Natural killer cell treated with Interleukin-12 subunit alpha and Interleukin-12 subunit beta and Interleukin-15 and Interleukin-18, amount 100 ng/mL, for 72 hours (primary cell): ENCODE measurements around the gene EEF1B2. TPM values are rescaled to one million over a fixed set of nuclear protein-coding genes. Genes with fewer than 3 reads are reported as not detected.
A peak's percentile ranks its signal among the peaks of the same experiment; 100 is the strongest.
"Not testable (repeated sequence)": the region's sequence is repeated elsewhere in the genome, so short reads cannot be mapped to it uniquely, and the experiment has no call there.

Experiments
- ATAC-seq, 2 donors: fragments of 150-1000 bp; cut with Tn5 transposase in 1 of 2; sonication (Bioruptor Pico), chemical (Tn5 transposase) in 1 of 2; 2 replicates each; pipeline ENCODE4 v1.10.0; 2021
- DNase-seq: peaks from one replicate; pipeline ENCODE4 v3.0.0; 2022; ENCODE audit warnings: low spot score
- H3K27ac Mint-ChIP-seq, 2 donors: 1 replicate in 1 of 2; 2 replicates in 1 of 2; pipeline ENCODE4 v1.8.0; 2022; ENCODE audit warnings: mixed read lengths in 2 of 2, mild to moderate bottlenecking in 1 of 2, moderate library complexity in 1 of 2
- H3K27me3 Mint-ChIP-seq, 2 donors: 1 replicate in 1 of 2; 2 replicates in 1 of 2; pipeline ENCODE4 v1.8.0; 2022; ENCODE audit warnings: mixed read lengths in 2 of 2
- H3K36me3 Mint-ChIP-seq: one replicate; pipeline ENCODE4 v1.8.0; 2022; ENCODE audit warnings: mixed read lengths
- H3K4me1 Mint-ChIP-seq, 2 donors: 1 replicate in 1 of 2; 2 replicates in 1 of 2; pipeline ENCODE4 v1.8.0; 2022; ENCODE audit warnings: low read depth in 2 of 2, mixed read lengths in 2 of 2, mild to moderate bottlenecking in 1 of 2
- H3K4me3 Mint-ChIP-seq: one replicate; pipeline ENCODE4 v1.8.0; 2022; ENCODE audit warnings: mixed read lengths
- H3K9me3 Mint-ChIP-seq: 2 replicates; pipeline ENCODE4 v1.8.0; 2022; ENCODE audit warnings: mixed read lengths
- total RNA-seq, 2 donors: library from RNA; stranded (reverse); gene quantifications; one replicate each; pipeline ENCODE4 v1.2.3, GENCODE V29; 2022

EEF1B2 gene
- total RNA-seq, 2 donors from 2014 or later: 408 to 472 TPM

DNA sequence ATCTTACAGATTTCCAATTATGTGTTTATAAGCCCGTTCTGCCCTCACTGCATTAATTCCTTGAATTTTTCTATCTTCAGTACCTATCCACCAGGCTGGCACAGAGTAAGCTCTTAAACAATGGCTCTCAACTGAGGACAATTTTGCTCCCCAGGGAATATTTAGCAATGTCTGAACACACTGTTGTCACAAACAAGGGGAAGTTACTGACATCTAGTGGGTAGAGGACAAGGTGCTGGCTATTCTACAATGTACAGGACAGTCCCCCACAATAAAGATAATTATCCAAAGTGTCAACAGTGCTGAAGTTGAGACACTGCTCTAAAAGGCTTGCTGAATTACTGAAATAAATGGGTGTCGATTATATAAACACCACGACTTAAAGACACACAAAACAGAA, 5.5 kb upstream of the EEF1B2 start:
- Mint-ChIP-seq H3K27ac (no peak overlapping the region), H3K36me3 (peaks cover 24% of the 10 kb centered on the region), H3K27me3 (no peaks in the 10 kb centered on the region), H3K9me3 (no peaks in the 10 kb centered on the region), H3K4me3 (no peak overlapping the region), H3K4me1 (peaks cover 12 to 18% of the 10 kb centered on the region in 2 donors)
- ATAC-seq (no peak), DNase-seq (no peak)

DNA sequence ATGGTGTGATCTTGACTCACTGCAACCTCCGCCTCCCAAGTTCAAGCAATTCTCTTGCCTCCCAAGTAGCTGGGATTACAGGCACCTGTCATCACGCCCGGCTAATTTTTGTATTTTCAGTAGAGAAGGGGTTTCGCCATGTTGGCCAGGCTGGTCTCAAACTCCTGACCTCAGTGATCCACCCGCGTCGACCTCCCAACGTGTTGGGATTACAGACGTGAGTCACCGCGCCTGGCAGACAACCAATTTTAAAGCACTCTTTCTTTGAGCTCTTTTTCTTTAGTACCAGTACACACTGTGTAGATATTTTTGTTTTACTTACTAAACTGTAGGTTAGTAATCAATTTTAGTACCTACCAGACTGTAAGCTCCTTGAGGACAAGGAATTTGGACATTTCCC, 2.7 kb upstream of the EEF1B2 start:
- Mint-ChIP-seq H3K4me1 (peaks cover 23 to 26% of the 10 kb centered on the region in 2 donors), H3K4me3 (peak overlapping the region; percentile 32)
- H3K9me3 Mint-ChIP-seq: not testable (repeated sequence)

DNA sequence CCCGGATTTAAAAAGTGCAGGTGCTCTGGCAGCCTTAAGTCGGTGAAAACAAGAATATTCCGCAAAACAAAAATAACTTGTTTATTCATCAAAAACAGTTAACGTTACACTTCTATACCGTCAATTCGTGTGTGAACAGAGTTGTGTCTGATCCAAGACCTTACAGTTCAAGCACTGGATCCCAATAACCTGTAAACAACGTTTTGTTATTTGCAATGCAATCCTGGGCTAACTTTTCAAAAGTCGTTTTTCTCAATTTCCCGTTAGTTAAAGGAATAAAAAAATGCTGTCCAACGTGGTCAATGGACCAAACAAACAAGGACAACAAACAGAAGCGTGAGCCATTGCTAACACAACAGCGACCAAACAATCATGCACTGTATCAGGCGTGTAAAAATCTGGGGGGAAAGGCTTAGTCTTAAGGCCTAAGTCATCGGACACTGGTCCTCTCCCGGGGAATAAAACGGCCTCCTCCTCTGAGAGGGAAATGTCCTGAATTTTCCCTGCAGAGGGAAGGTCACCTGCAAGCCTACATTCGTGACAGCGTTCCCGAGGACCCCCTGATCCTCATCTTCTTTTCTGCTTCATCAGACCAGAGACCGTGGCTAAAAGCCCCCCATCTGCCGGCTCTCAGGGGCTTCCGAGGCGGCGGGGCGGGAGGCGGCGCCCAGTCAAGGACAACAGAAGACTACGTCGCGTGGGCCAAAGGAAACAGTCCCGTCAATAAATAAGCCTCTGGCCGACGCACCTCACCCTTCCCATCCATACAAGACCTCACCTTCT, 941 bp upstream of the EEF1B2 start:
- Mint-ChIP-seq H3K27ac (peak overlapping the region; percentile 96 to 100), H3K4me3 (peak overlapping the region; percentile 92), H3K36me3 (peaks cover 44% of the 10 kb centered on the region), H3K4me1 (peaks cover 37 to 44% of the 10 kb centered on the region in 2 donors), H3K9me3 (no peaks in the 10 kb centered on the region), H3K27me3 (no peaks in the 10 kb centered on the region)
- DNase-seq (no peak), ATAC-seq (peak in 1 of 2 donors; percentile 46)

More for the DNA sequence above, 2.7 kb upstream of the EEF1B2 start:
- H3K36me3 Mint-ChIP-seq: peaks cover 26% of the 10 kb centered on the region
- H3K27ac Mint-ChIP-seq, H3K27me3 Mint-ChIP-seq, DNase-seq, ATAC-seq: not testable (repeated sequence)

DNA sequence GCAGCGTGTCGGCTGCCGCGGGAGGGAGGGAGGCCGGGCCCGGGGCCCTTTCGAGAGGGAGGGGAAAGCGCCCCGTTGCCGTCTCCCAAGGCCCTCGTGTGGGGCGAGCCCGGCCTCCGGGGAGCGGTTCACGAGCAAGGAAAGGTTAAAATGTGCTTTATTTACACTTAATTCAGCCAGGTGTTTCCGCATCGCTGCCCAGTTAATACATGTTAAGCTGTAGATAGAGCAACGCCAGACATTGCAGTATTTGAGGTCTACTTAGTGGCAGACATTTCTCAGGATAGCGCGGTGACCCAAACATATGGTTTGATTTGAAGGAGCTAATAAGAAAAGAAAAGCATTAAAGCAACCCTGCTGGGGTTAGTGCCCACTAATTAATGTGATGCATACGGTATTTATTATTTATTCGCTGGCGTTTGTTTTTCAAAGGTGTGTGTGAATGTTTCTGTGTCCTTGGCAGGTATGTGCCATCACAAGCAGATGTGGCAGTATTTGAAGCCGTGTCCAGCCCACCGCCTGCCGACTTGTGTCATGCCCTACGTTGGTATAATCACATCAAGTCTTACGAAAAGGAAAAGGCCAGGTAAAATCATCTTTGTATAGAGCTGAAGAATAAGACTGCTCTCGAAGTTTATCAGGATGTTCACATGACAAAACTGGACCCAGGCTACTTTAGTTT, 571 bp downstream of the EEF1B2 start:
- H3K27ac Mint-ChIP-seq: peak overlapping the region; percentile 96 to 100
- no peaks in the 10 kb centered on the region for H3K27me3 Mint-ChIP-seq
- H3K9me3 Mint-ChIP-seq: no peaks in the 10 kb centered on the region
- H3K36me3 Mint-ChIP-seq: peaks cover 44% of the 10 kb centered on the region
- H3K4me3 Mint-ChIP-seq: peak overlapping the region; percentile 92
- no peak for DNase-seq
- peak; percentile 67 to 74 for ATAC-seq
- H3K4me1 Mint-ChIP-seq: peaks cover 33 to 44% of the 10 kb centered on the region in 2 donors

DNA sequence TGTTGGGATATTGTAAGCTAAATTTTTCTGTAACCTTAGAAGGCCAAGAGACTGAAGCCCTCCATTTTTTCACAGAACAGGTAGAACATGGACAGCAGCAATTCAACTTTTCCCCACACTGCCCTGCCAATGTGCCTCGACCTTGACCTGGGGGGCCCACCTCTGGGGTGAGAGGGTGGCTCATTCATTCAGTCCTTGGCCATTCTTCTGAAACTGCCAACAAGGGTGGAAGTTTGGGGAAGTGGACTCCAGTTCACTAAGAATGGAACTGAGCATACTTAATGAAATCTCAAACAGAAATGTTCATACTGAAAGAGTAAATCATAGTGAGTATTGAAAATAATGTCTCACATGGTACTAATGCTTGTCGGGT, 1.1 kb downstream of the EEF1B2 start:
- peak overlapping the region; percentile 96 to 100 for H3K27ac Mint-ChIP-seq
- peaks cover 44% of the 10 kb centered on the region for H3K36me3 Mint-ChIP-seq
- no peaks in the 10 kb centered on the region for H3K9me3 Mint-ChIP-seq
- ATAC-seq (no peak), DNase-seq (no peak)
- H3K4me1 Mint-ChIP-seq: peaks cover 33 to 44% of the 10 kb centered on the region in 2 donors
- peak overlapping the region; percentile 92 for H3K4me3 Mint-ChIP-seq
- no peaks in the 10 kb centered on the region for H3K27me3 Mint-ChIP-seq

DNA sequence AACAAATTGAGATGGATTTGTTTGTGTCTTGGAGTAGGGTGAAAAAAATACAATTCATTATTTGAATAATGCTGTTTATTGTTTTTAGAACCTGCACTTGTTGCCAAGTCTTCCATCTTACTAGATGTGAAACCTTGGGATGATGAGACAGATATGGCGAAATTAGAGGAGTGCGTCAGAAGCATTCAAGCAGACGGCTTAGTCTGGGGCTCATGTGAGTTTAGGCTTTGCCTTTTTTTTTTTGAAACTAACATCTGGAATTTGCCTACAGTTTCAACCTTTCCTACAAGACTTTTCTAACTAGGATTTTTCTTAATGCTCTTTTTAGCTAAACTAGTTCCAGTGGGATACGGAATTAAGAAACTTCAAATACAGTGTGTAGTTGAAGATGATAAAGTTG, 2.7 kb downstream of the EEF1B2 start:
- H3K36me3 Mint-ChIP-seq: peaks cover 48% of the 10 kb centered on the region
- peak overlapping the region; percentile 96 to 100 for H3K27ac Mint-ChIP-seq
- peak overlapping the region; percentile 92 for H3K4me3 Mint-ChIP-seq

DNA sequence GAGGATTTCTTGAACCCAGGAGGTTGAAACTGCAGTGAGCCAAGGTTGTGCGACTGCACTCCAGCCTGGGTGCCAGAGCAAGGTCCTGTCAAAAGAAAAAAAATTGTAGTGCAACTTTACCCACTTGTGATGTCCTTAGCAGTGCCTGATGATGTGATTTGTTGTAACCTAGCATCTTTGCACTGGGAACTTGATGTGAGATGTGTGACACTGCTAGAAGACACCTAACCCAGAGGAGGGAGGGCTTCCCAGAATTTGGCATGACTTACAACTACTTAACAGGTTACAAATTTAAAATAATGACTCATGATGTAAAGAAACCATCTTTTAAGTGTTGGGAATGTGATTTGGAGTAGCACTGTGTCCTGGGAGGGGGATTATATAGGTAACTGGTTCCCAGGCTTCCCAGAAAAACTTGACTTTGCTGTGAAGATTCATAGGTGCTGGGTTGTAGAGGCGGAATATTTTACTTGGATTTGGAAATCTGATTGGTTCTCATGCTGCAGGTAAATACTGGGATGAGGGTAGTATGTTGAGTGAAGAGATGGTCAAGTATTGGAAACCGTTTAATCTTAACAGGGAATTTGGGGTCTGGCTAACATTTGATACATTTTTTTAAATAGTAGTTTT, 3.7 kb downstream of the EEF1B2 start:
- no peak for ATAC-seq
- peak overlapping the region; percentile 96 to 100 for H3K27ac Mint-ChIP-seq
- H3K4me1 Mint-ChIP-seq: peaks cover 29 to 39% of the 10 kb centered on the region in 2 donors
- H3K9me3 Mint-ChIP-seq: no peaks in the 10 kb centered on the region
- DNase-seq: no peak
- no peaks in the 10 kb centered on the region for H3K27me3 Mint-ChIP-seq
- H3K4me3 Mint-ChIP-seq: peak overlapping the region; percentile 92
- H3K36me3 Mint-ChIP-seq: peaks cover 45% of the 10 kb centered on the region

More for the DNA sequence above, 2.7 kb downstream of the EEF1B2 start:
- H3K27me3 Mint-ChIP-seq, H3K9me3 Mint-ChIP-seq, ATAC-seq, DNase-seq: not testable (repeated sequence)
- H3K4me1 Mint-ChIP-seq: peaks cover 33 to 44% of the 10 kb centered on the region in 2 donors

DNA sequence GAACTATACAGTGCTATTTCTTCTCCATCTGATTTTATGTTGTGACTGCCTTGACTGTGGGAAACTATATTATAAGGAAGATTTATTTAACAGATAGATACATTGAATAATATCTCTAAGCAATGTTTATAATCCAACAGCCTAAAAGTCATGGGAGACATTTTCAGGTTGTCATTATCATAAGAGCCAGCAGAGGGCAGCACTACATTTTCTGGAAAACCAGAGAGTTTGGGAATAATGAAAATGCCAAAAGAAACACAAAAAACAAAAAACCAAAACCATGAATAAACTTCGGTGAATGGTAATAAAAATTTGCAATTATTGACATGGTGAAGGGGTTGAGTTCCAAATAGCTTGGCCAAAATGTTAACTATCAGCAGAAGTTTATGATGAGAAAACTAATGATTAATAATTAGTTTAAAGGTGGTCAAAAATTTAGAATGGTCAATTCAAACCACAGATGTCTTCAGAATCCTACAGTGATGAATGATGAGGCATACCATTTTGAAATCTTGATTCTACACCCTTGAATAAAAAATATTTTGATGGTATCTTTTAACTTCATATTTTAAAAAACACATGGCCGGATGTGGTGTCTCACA, 4.7 kb downstream of the EEF1B2 start:
- Mint-ChIP-seq H3K36me3 (peaks cover 42% of the 10 kb centered on the region), H3K27me3 (no peaks in the 10 kb centered on the region), H3K4me3 (no peak overlapping the region), H3K27ac (peak overlapping the region in 1 of 2 donors; percentile 96), H3K9me3 (no peaks in the 10 kb centered on the region), H3K4me1 (peaks cover 26 to 30% of the 10 kb centered on the region in 2 donors)
- ATAC-seq (no peak), DNase-seq (no peak)

DNA sequence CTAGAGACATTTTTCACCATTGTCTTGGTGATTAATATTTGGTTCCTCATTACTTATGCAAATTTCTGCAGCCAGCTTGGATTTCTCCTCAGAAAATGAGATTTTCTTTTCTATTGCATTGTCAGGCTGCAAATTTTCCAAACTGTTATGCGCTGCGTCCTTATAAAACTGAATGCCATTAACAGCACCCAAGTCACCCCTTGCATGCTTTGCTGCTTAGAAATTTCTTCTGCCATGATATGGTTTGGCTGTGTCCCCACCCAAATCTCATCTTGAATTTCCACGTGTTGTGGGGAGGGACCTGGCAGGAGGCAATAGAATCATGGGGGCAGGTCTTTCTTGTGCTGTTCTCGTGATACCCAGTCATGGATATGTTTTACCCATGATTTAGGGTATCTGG, 8.5 kb downstream of the EEF1B2 start:
- H3K9me3 Mint-ChIP-seq, H3K4me1 Mint-ChIP-seq, DNase-seq, H3K36me3 Mint-ChIP-seq, H3K27ac Mint-ChIP-seq, ATAC-seq, H3K4me3 Mint-ChIP-seq, H3K27me3 Mint-ChIP-seq: not testable (repeated sequence)

DNA sequence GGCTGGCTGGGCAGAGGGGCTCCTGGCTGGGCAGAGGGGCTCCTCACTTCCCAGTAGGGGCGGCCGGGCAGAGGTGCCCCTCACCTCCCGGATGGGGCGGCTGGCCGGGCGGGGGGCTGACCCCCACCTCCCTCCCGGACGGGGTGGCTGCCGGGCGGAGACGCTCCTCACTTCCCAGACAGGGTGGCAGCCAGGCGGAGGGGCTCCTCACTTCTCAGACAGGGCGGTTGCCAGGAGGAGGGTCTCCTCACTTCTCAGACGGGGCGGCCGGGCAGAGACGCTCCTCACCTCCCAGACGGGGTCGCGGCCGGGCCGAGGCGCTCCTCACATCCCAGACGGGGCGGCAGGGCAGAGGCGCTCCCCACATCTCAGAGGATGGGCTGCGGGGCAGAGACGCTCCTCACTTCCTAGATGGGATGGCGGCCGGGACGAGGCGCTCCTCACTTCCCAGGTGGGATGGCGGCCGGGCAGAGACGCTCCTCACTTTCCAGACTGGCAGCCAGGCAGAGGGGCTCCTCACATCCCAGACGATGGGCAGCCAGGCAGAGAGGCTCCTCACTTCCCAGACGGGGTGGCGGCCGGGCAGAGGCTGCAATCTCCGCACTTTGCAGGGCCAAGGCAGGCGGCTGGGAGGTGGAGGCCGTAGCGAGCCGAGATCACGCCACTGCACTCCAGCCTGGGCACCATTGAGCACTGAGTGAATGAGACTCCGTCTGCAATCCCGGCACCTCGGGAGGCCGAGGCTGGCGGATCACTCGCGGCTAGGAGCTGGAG, 12.1 kb downstream of the EEF1B2 start:
- not testable (repeated sequence) for H3K4me1 Mint-ChIP-seq, H3K9me3 Mint-ChIP-seq, ATAC-seq

DNA sequence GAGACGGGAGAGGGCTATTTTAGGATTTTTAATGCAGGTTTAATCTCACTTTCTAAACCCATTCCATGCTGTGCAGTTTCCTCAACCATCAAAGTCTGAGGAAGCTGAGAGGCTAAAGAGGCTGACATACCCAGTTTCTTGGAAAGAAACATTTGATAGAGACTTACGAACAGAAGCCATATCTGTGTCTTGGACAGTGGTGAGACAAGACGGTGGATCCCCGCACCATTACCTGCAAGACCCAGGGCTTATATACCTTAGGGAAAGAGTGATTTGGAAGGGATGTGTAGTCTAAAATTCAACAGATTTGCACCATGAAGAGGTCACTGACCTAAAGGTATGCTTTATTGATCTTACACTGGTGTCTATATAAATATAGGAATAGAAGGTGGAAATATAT, 13.5 kb downstream of the EEF1B2 start:
- peaks cover 3 to 8% of the 10 kb centered on the region in 2 donors for H3K27me3 Mint-ChIP-seq
- no peak overlapping the region for H3K4me3 Mint-ChIP-seq
- no peaks in the 10 kb centered on the region for H3K9me3 Mint-ChIP-seq
- ATAC-seq (no peak), DNase-seq (no peak)
- H3K4me1 Mint-ChIP-seq: no peaks in the 10 kb centered on the region
- H3K36me3 Mint-ChIP-seq: no peaks in the 10 kb centered on the region
- no peak overlapping the region for H3K27ac Mint-ChIP-seq

More for the DNA sequence above, 12.1 kb downstream of the EEF1B2 start:
- H3K27ac Mint-ChIP-seq, H3K4me3 Mint-ChIP-seq, DNase-seq, H3K36me3 Mint-ChIP-seq, H3K27me3 Mint-ChIP-seq: not testable (repeated sequence)

DNA sequence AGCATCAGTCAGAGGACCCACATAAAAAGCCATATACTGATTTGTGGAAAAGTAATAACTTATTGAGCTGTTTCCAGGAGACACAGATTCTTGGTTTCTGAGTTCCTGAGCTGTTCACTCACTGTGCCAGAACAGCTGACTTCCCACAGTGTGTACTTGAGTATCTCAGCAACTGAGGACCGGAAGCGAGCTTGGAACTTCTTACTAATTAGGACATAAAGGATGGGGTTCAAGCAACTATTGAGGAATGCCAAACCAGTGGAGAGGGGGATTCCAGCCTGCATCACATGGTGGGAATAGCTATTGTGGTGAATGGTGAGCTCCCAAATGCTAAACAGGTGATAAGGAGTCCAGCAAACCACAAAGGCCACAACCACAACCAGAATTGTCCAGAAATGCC, 16.4 kb downstream of the EEF1B2 start:
- Mint-ChIP-seq H3K9me3 (no peaks in the 10 kb centered on the region), H3K4me3 (no peak overlapping the region), H3K27ac (no peak overlapping the region), H3K36me3 (no peaks in the 10 kb centered on the region), H3K4me1 (no peaks in the 10 kb centered on the region), H3K27me3 (peaks cover 3 to 8% of the 10 kb centered on the region in 2 donors)
- DNase-seq: no peak
- no peak for ATAC-seq

DNA sequence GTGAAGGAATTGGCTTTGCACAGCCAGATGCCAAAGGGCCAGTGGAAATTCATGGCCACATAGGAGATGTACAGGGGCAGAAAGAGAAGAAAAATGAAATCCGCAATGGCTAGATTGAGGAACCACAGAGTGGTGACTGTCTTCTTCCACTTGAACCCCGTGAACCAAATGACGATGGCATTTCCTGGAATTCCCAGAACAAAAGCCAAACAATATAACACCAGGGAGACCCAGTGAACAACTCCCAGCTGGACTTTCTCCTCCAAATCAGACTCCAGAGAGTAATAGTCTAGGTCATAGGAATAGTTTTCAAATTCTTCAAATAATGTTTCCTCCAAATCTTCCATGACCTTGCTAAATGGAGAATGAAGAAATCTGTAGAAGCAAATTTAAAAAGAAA, 17.2 kb downstream of the EEF1B2 start:
- Mint-ChIP-seq H3K27me3 (peaks cover 3 to 8% of the 10 kb centered on the region in 2 donors), H3K9me3 (no peaks in the 10 kb centered on the region), H3K27ac (no peak overlapping the region), H3K36me3 (no peaks in the 10 kb centered on the region), H3K4me1 (no peaks in the 10 kb centered on the region), H3K4me3 (no peak overlapping the region)
- no peak for ATAC-seq
- DNase-seq: no peak
